BE2C (cell line): ENCODE measurements around the gene ARHGAP25.

Experiments used
- DNase-seq: peaks from one replicate; pipeline ENCODE4 v3.0.0-alpha.2; 2020
- H3K27me3 ChIP-seq: fragments of 250-450 bp; sonication (Bioruptor Pico); 2 replicates; pipeline ENCODE4 v1.5.1; 2020; ENCODE audit warnings: mild to moderate bottlenecking
- H3K36me3 ChIP-seq: fragments of 250-450 bp; sonication (Bioruptor Pico); 2 replicates; pipeline ENCODE4 v1.5.1; 2020; ENCODE audit warnings: mild to moderate bottlenecking
- H3K4me1 ChIP-seq: fragments of 250-450 bp; sonication (Bioruptor Pico); 2 replicates; pipeline ENCODE4 v1.5.1; 2020
- H3K4me3 ChIP-seq: 2 replicates; pipeline ENCODE4 v1.5.1; 2011; ENCODE audit warnings: low read depth, low read length
- H3K9me3 ChIP-seq: fragments of 250-450 bp; sonication (Bioruptor Pico); 2 replicates; pipeline ENCODE4 v1.5.1; 2020
- TF ChIP-seq, protein P1 (sequence below): IDR thresholded peaks from 2 replicates; pipeline ENCODE4 v1.5.1; 2012; ENCODE audit warnings: mild to moderate bottlenecking, low read depth, low read length

The ARHGAP25 gene

GRCh38 chr2:68748568-68748967 is 14.0 kb downstream of the ARHGAP25 start:
- Histone ChIP-seq H3K36me3 (no peaks in the 10 kb centered on the region), H3K4me3 (no peak overlapping the region), H3K4me1 (no peaks in the 10 kb centered on the region), H3K9me3 (no peaks in the 10 kb centered on the region), H3K27me3 (no peaks in the 10 kb centered on the region)
- DNase-seq: no peak
- TF ChIP-seq, protein P1, sequence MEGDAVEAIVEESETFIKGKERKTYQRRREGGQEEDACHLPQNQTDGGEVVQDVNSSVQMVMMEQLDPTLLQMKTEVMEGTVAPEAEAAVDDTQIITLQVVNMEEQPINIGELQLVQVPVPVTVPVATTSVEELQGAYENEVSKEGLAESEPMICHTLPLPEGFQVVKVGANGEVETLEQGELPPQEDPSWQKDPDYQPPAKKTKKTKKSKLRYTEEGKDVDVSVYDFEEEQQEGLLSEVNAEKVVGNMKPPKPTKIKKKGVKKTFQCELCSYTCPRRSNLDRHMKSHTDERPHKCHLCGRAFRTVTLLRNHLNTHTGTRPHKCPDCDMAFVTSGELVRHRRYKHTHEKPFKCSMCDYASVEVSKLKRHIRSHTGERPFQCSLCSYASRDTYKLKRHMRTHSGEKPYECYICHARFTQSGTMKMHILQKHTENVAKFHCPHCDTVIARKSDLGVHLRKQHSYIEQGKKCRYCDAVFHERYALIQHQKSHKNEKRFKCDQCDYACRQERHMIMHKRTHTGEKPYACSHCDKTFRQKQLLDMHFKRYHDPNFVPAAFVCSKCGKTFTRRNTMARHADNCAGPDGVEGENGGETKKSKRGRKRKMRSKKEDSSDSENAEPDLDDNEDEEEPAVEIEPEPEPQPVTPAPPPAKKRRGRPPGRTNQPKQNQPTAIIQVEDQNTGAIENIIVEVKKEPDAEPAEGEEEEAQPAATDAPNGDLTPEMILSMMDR: no peak

GRCh38 chr2:68749345-68749744 is 14.7 kb downstream of the ARHGAP25 start:
- H3K4me3 ChIP-seq: no peak overlapping the region
- H3K4me1 ChIP-seq: no peaks in the 10 kb centered on the region
- H3K36me3 ChIP-seq: no peaks in the 10 kb centered on the region
- H3K9me3 ChIP-seq: no peaks in the 10 kb centered on the region
- TF ChIP-seq, protein P1: no peak
- DNase-seq: no peak
- H3K27me3 ChIP-seq: no peaks in the 10 kb centered on the region

- H3K27me3 ChIP-seq: no peaks in the 10 kb centered on the region
- no peak for DNase-seq
- no peaks in the 10 kb centered on the region for H3K9me3 ChIP-seq
- H3K4me1 ChIP-seq: no peaks in the 10 kb centered on the region
- H3K36me3 ChIP-seq: no peaks in the 10 kb centered on the region
- H3K4me3 ChIP-seq: no peak overlapping the region
- TF ChIP-seq, protein P1: no peak
Measured at GRCh38 chr2:68750592-68751396, 16.2 kb downstream of the ARHGAP25 start.

- Histone ChIP-seq H3K9me3 (no peaks in the 10 kb centered on the region), H3K4me1 (no peaks in the 10 kb centered on the region), H3K27me3 (no peaks in the 10 kb centered on the region), H3K4me3 (no peak overlapping the region), H3K36me3 (no peaks in the 10 kb centered on the region)
- DNase-seq: peak; percentile 79
- TF ChIP-seq, protein P1: peak; percentile 77
Measured at GRCh38 chr2:68751397-68752339, 17.1 kb downstream of the ARHGAP25 start.

GRCh38 chr2:68753318-68753717 is 18.7 kb downstream of the ARHGAP25 start:
- no peak overlapping the region for H3K4me3 ChIP-seq
- H3K9me3 ChIP-seq: no peaks in the 10 kb centered on the region
- H3K4me1 ChIP-seq: no peaks in the 10 kb centered on the region
- DNase-seq: no peak
- no peaks in the 10 kb centered on the region for H3K36me3 ChIP-seq
- TF ChIP-seq, protein P1: no peak
- H3K27me3 ChIP-seq: no peaks in the 10 kb centered on the region
